ENCODE data around the gene ZNF688. TPM values are rescaled to one million over a fixed set of nuclear protein-coding genes. Genes with fewer than 3 reads are reported as not detected.

Gene ZNF688
- total RNA-seq, 1 donor from 2014 or later = 18.7 TPM

DNA sequence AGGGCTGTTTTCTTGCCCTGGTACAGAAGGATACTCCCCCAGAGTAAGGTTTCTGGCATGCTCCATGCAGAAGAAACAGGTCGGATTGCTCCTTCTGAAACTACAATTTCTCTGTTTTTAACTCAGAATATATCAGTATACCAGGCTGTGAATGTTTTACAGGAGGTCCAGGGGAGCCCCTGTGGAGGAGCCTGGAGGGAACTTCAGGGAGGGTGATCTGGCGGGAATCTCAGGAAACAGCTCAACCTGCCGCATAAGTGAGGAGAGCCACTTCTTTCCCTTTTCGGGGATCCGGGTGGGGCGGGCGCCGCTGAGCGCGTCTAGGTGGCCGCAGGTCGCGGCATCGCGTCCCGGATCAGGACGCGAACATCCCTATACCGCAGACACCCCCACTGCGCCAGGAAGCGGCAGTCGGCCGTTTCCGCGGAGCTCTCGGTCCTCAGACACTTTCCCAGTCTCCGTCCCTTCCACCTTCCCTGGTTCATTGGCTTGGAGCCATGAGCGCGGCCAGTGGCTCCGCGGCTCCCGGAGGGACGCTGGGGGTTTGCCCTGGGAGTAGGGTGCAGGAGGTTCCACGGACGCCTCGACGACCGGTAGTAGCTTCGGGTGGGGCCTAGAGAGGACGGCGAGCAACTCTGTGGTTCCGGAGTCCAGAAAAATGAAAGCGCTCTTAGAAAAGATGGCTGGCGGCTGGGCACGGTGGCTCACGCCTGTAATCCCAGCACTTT lies 10.3 kb downstream of the ZNF688 start:
- peaks cover 17% of the 10 kb centered on the region for H3K9me3 Mint-ChIP-seq (ENCODE audit: unreplicated experiment)
- peak overlapping the region; percentile 4 for H3K4me3 Mint-ChIP-seq (ENCODE audit: unreplicated experiment)
- peaks cover 30% of the 10 kb centered on the region for H3K4me1 Mint-ChIP-seq (ENCODE audit: low read depth, unreplicated experiment)
- no peak for DNase-seq
- H3K36me3 Mint-ChIP-seq (ENCODE audit: unreplicated experiment) = no peaks in the 10 kb centered on the region
- no peak overlapping the region for H3K27ac Mint-ChIP-seq (ENCODE audit: unreplicated experiment)
- TF ChIP-seq, protein P1, sequence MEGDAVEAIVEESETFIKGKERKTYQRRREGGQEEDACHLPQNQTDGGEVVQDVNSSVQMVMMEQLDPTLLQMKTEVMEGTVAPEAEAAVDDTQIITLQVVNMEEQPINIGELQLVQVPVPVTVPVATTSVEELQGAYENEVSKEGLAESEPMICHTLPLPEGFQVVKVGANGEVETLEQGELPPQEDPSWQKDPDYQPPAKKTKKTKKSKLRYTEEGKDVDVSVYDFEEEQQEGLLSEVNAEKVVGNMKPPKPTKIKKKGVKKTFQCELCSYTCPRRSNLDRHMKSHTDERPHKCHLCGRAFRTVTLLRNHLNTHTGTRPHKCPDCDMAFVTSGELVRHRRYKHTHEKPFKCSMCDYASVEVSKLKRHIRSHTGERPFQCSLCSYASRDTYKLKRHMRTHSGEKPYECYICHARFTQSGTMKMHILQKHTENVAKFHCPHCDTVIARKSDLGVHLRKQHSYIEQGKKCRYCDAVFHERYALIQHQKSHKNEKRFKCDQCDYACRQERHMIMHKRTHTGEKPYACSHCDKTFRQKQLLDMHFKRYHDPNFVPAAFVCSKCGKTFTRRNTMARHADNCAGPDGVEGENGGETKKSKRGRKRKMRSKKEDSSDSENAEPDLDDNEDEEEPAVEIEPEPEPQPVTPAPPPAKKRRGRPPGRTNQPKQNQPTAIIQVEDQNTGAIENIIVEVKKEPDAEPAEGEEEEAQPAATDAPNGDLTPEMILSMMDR (IDR thresholded peaks at IDR 0.05; ENCODE audit: partially characterized antibody, unreplicated experiment) = no peak
- peaks cover 17% of the 10 kb centered on the region for H3K27me3 Mint-ChIP-seq (ENCODE audit: unreplicated experiment)

DNA sequence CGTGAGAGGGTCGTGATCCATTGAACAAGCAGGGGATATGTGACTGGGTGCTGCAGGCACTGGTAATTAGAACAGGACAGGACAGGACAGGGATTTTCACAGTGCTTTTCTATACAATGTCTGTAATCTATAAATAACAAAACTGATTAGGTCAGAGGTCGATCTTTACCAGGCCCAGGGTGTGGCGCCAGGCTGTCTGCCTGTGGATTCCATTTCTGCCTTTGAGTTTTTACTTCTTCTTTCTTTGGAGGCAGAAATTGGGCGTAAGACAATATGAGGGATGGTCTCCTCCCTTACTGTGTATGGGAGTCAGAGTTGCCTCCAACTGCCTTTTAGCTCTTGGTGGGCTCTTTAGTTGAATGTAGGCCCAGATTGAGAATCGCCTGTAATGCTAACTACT lies 11.8 kb downstream of the ZNF688 start:
- Mint-ChIP-seq H3K27me3 (ENCODE audit: unreplicated experiment) (peaks cover 12% of the 10 kb centered on the region), H3K9me3 (ENCODE audit: unreplicated experiment) (peaks cover 12% of the 10 kb centered on the region), H3K36me3 (ENCODE audit: unreplicated experiment) (no peaks in the 10 kb centered on the region), H3K27ac (ENCODE audit: unreplicated experiment) (peak overlapping the region; percentile 99), H3K4me1 (ENCODE audit: low read depth, unreplicated experiment) (peaks cover 23% of the 10 kb centered on the region), H3K4me3 (ENCODE audit: unreplicated experiment) (peak overlapping the region; percentile 85)
- no peak for DNase-seq
- TF ChIP-seq, protein P1 (IDR thresholded peaks at IDR 0.05; ENCODE audit: partially characterized antibody, unreplicated experiment) = no peak

- TF ChIP-seq, protein P1 (IDR thresholded peaks at IDR 0.05; ENCODE audit: partially characterized antibody, unreplicated experiment) = no peak
- no peak for DNase-seq
- Mint-ChIP-seq H3K4me3 (ENCODE audit: unreplicated experiment) (peak overlapping the region; percentile 85), H3K9me3 (ENCODE audit: unreplicated experiment) (peaks cover 12% of the 10 kb centered on the region), H3K4me1 (ENCODE audit: low read depth, unreplicated experiment) (peaks cover 25% of the 10 kb centered on the region), H3K36me3 (ENCODE audit: unreplicated experiment) (peaks cover 6% of the 10 kb centered on the region), H3K27ac (ENCODE audit: unreplicated experiment) (peak overlapping the region; percentile 99), H3K27me3 (ENCODE audit: unreplicated experiment) (peaks cover 12% of the 10 kb centered on the region)
Observed at GRCh38 chr16:30558789-30559377, 12.6 kb downstream of the ZNF688 start.

GRCh38 chr16:30557957-30558788 lies 13.3 kb downstream of the ZNF688 start, which contains the start of gene ZNF764:
Gene ZNF764 (minus strand): TSS chr16:30558374. CDS start chr16:30558182, 192 bp downstream.
- TF ChIP-seq, protein P1 (IDR thresholded peaks at IDR 0.05; ENCODE audit: partially characterized antibody, unreplicated experiment) = no peak
- H3K27ac Mint-ChIP-seq (ENCODE audit: unreplicated experiment) = peak within 1 kb of the TSS; percentile 99
- peak; percentile 93 for DNase-seq
- peaks cover 11% of the 10 kb centered on the region for H3K36me3 Mint-ChIP-seq (ENCODE audit: unreplicated experiment)
- H3K27me3 Mint-ChIP-seq (ENCODE audit: unreplicated experiment) = peaks cover 12% of the 10 kb centered on the region
- peaks cover 26% of the 10 kb centered on the region for H3K4me1 Mint-ChIP-seq (ENCODE audit: low read depth, unreplicated experiment)
- peaks cover 12% of the 10 kb centered on the region for H3K9me3 Mint-ChIP-seq (ENCODE audit: unreplicated experiment)
- peak within 1 kb of the TSS; percentile 86 for H3K4me3 Mint-ChIP-seq (ENCODE audit: unreplicated experiment)
